Glomerular endothelial cell (primary cell): ENCODE results near the gene TBC1D13. TPM values are rescaled to one million over a fixed set of nuclear protein-coding genes. Genes with fewer than 3 reads are reported as not detected.
"Not testable (repeated sequence)": the region's sequence is repeated elsewhere in the genome, so short reads cannot be mapped to it uniquely, and the experiment has no call there.

Experiments used
- DNase-seq: peaks from one replicate; pipeline ENCODE4 v3.0.0-alpha.2; 2011; ENCODE audit warnings: low read depth, low spot score; ENCODE audit errors: extremely low read depth
- total RNA-seq: library from RNA; depleted of rRNA; stranded (reverse); fragments of >200 nt; gene quantifications from 2 replicates; pipeline ENCODE4 v1.2.3, GENCODE V29; 2015

The TBC1D13 gene
- total RNA-seq, 1 donor from 2014 or later: 31.6 TPM

DNA sequence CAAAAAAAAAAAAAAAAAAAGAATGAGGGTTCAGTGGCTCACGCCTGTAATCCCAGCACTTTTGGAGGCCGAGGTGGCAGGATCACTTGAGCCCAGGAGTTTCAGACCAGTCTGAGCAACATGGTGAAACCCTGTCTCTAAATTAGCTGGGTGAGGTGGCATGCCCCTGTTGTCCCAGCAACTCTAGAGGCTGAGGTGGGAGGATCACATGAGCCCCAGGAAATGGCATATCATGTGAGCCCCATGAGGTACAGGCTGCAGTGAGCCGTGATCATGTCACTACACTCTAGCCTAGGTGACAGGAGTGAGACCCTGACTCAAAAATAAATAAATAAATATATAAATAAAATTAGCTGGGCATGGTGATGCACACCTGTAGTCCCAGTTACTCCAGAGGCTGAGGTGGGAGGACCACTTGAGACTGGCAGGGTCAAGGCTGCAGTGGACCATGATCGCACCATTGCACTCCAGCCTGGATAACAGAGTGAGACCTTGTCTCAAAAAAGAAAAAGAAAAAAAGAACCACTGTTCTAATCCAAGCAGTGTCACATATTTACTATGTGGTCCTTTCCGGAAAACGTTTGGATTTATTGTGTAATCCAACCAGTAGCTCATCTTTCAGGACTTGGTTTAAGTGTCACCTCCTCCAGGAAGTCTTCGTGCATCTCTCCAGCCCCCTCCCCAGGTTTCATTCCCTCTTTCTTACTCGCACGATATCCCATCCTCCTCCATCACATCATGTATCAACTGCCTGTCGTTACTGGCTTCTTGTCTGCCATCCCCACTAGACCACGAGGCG lies 54.8 kb downstream of the TBC1D13 start:
- no peak for DNase-seq

- not testable (repeated sequence) for DNase-seq
Measured at GRCh38 chr9:128843171-128843570, 56.1 kb downstream of the TBC1D13 start.

GRCh38 chr9:128845186-128845931 lies 58.3 kb downstream of the TBC1D13 start:
- DNase-seq: no peak

- no peak for DNase-seq
Measured at GRCh38 chr9:128846680-128847030, 59.6 kb downstream of the TBC1D13 start.

GRCh38 chr9:128847803-128848202 lies 60.8 kb downstream of the TBC1D13 start:
- no peak for DNase-seq

GRCh38 chr9:128851024-128851423 lies 64.0 kb downstream of the TBC1D13 start:
- DNase-seq: not testable (repeated sequence)

GRCh38 chr9:128851779-128852600 lies 64.9 kb downstream of the TBC1D13 start:
- not testable (repeated sequence) for DNase-seq

DNA sequence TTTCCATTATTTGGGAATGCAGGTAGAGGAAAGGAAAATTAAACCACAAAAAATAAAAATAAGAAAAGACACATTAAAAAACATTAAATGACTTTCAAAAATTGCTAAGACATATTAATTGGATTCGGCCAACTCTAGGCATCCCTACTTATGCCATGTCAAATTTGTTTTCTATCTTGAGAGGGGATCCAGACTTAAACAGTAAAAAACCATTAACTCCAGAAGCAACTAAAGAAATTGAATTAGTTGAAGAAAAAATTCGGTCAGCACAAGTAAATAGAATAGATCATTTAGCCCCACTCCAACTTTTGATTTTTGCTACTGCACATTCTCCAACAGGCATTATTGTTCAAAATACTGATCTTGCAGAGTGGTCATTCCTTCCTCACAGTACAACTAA lies 65.6 kb downstream of the TBC1D13 start:
- not testable (repeated sequence) for DNase-seq

DNA sequence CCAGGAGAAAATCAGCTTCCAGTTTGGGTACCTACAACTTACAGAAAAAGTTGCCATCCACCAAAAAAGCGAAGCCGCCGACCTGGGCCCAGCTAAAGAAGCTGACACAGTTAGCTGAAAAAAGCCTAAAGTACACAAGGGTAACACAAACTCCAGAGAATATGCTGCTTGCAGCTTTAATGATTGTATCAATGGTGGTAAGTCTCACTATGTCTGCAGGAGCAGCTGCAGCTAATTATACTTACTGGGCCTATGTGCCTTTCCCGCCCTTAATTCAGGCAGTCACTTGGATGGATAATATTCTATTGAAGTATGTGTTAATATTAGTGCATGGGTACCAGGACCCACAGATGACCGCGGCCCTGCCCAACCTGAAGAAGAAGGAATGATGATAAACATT lies 67.4 kb downstream of the TBC1D13 start:
- DNase-seq: not testable (repeated sequence)

DNA sequence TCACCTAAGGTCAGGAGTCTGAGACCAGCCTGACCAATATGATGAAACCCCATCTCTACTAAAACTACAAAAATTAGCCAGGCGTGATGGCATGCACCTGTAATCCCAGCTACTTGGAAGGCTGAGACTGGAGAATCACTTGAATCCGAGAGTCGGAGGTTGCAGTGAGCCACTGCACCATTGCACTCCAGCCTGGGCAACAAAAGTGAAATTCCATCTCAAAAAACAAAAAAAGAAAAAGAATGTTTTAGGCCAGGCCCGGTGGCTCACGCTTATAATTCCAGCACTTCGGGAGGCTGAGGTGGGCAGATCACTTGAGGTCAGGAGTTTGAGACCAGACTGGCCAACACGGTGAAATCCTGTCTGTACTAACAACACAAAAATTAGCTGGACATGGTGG lies 71.4 kb downstream of the TBC1D13 start:
- not testable (repeated sequence) for DNase-seq

Other genes starting within 250 kb of the TBC1D13 start
- gene SPTAN1, start 234.7 kb upstream of the TBC1D13 start, total RNA-seq: 383 and 476 TPM in 2 replicates
- gene DYNC2I2, start 130.4 kb upstream of the TBC1D13 start, total RNA-seq: 55.0 and 71.9 TPM in 2 replicates
- gene SET, start 98.0 kb upstream of the TBC1D13 start, total RNA-seq: 227 and 258 TPM in 2 replicates
- gene PKN3, start 84.8 kb upstream of the TBC1D13 start, total RNA-seq: 14.8 and 16.9 TPM in 2 replicates
- 52.1 and 75.4 TPM in 2 replicates for gene ZDHHC12, start 63.1 kb upstream of the TBC1D13 start, total RNA-seq
- 36.4 and 37.6 TPM in 2 replicates for gene ZER1, start 15.3 kb upstream of the TBC1D13 start, total RNA-seq
- gene ENDOG, start 31.2 kb downstream of the TBC1D13 start, total RNA-seq: 26.3 and 38.0 TPM in 2 replicates
- 23.8 and 28.4 TPM in 2 replicates for gene SPOUT1, start 42.5 kb downstream of the TBC1D13 start, total RNA-seq
- gene KYAT1, start 94.7 kb downstream of the TBC1D13 start, total RNA-seq: 6.1 and 10.5 TPM in 2 replicates
- 114 and 116 TPM in 2 replicates for gene LRRC8A, start 94.9 kb downstream of the TBC1D13 start, total RNA-seq
- gene PHYHD1, start 133.7 kb downstream of the TBC1D13 start, total RNA-seq: 0.23 and 2.9 TPM in 2 replicates
- 28.1 and 32.1 TPM in 2 replicates for gene DOLK, start 160.3 kb downstream of the TBC1D13 start, total RNA-seq
- gene NUP188, start 160.4 kb downstream of the TBC1D13 start, total RNA-seq: 47.5 and 51.3 TPM in 2 replicates
- gene SH3GLB2, start 241.1 kb downstream of the TBC1D13 start, total RNA-seq: 63.7 and 63.8 TPM in 2 replicates
- gene MIGA2, start 249.4 kb downstream of the TBC1D13 start, total RNA-seq: 17.5 and 23.3 TPM in 2 replicates